GM21529 (cell line): Measurements from ENCODE around the gene CTBP1.

ENCODE experiments used
- ATAC-seq: cut with Tn5 transposase; IDR thresholded peaks from one replicate; pipeline ENCODE4 v1.9.1; 2021; ENCODE audit not compliant: unreplicated experiment

Gene CTBP1

GRCh38 chr4:1250921-1251772, 2.2 kb upstream of the CTBP1 start:
- no peak for ATAC-seq

- no peak for ATAC-seq
These were observed 1.5 kb upstream of the CTBP1 start for GRCh38 chr4:1250527-1250812.

DNA sequence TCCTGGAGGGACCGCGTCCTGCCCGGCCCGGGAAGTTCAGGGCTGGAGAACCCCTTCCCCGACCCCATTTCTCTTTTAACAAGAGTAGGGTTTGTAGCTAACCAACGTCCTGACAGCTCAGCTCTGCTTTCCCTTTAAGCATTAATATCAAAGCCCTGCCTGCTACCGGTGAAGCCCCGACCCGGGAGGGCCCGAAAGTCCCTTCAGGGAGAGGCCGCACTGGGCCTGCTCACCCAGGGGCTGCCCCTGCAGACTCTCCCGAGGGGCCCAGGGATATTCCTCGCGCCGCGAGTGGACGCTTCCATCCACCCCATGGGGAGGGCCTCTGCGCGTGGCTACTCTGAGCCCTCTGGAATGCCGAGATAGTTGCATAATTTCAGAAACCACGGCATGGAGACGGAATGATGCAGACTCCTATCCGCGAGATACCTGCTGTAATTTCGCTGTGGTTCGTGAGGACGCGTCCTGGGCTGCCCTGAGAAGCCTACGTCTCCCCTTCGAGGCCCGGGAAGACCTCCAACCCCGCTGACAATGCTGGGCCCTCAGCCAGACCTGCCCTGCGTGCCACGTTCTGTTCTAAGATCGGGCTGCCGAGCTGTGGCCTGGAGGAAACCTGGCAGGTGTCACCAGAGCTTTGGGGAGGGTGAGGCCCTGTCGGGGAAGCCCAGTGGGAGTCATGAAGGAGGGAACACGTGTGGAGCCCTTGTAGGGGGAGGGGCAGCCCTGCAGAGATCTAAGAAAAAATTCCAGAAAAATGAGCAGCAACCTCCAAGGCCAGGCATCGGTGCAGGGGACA, 999 bp upstream of the CTBP1 start:
- ATAC-seq: peak; percentile 7

- peak; percentile 47 for ATAC-seq
These were observed 309 bp upstream of the CTBP1 start for GRCh38 chr4:1249148-1249730.

DNA sequence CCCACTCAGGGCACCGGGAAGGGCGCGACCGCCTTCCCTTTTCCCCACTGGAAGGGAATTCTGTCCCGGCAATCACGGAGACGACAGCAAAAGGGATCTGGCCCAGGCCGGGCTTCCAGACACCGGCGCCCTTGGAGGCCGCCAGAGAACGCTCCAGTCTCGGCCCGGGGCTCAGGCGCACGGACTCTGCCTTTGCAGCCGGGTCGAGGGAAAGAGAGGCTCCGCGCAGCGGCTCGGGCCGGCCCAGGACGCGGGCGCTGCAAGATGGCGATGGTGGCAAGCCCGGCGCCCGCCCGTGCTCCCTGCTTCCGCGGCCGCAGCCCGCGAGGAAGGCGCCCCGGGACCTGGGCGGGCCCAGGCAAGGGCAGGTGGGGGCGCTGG, 1.1 kb downstream of the CTBP1 start:
- ATAC-seq: peak; percentile 17

- no peak for ATAC-seq
These were observed 1.7 kb downstream of the CTBP1 start for GRCh38 chr4:1246901-1247863.

- no peak for ATAC-seq
These were observed 2.6 kb downstream of the CTBP1 start for GRCh38 chr4:1246111-1246881.

DNA sequence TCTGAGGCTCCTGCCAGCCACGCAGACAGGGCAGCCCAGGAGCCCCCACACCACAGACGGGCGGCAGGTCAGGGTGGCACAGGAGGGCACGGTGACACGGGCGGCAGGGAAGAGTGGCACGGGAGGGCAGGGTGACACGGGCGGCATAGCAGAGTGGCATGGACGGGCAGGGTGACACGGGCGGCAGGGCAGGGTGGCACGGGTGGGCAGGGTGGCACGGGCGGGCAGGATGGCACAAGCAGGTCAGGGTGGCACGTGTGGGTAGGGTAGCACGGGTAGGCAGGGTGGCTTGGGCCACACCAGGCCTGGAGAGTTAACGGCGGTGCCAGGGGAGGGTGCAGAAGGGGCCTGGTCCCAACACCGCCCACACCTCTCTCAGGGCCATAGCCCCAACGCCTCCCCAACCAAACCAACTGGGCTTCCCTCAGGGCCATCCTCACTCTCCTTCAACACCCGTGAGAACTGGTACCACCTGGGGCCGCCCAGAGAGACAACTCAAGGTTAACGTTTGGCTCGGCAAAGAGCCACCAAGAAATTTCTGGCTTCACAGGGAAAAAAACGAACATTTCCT, 3.4 kb downstream of the CTBP1 start:
- ATAC-seq: no peak

DNA sequence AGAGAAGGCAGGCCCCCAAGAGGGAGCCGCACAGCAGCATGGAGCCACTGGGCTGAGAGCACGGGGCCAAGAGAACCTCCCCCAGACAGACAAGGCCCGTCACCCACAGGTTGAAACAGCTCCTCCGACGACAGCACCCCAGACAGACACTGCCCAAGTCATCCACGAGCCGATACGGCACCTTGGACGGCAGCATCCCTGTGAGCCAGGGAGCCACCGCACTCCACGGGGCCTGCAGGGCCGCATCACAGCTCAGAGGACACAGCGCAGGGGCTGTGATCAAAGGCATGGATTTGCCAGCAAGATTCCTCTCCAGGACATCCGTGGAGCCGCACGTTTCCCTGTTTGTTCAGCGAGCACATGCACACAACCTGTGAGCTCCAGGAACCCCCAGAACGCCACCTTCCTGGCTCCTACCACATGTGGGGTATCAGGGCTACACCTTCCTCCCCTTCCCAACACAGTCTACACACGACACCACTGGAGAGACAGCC, 3.9 kb downstream of the CTBP1 start:
- no peak for ATAC-seq

GRCh38 chr4:1244081-1244977, 4.6 kb downstream of the CTBP1 start:
- no peak for ATAC-seq

DNA sequence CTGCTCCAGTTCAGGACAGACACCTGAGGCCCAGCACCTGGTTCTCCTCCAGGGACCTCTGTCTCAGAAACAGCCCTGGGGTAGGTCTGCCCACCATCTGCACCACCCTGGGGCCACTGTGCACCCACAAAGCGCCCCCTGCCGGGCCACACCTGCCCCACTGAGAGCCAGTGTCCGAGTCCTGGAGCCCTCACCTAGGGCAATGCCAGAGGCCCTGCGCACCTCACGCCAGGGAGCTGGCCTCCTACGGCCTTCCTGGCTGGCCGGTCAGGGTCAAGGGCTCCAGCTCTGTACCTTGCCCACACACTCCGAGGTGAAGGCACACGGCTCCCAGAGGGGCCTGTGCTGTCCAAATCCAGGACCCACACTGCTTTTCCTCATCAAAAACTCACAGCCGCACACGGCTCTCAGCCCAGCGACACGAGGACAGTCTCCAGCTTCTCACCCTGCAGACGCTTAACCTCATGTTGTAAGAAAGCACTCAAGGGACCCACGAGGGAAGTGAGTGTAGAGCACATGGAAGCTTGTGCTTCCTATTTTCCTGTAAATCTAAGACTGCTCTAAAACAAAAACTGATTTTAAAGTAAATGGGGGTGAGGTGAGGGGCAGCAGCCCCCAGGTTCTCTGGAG, 5.4 kb downstream of the CTBP1 start:
- ATAC-seq: no peak

DNA sequence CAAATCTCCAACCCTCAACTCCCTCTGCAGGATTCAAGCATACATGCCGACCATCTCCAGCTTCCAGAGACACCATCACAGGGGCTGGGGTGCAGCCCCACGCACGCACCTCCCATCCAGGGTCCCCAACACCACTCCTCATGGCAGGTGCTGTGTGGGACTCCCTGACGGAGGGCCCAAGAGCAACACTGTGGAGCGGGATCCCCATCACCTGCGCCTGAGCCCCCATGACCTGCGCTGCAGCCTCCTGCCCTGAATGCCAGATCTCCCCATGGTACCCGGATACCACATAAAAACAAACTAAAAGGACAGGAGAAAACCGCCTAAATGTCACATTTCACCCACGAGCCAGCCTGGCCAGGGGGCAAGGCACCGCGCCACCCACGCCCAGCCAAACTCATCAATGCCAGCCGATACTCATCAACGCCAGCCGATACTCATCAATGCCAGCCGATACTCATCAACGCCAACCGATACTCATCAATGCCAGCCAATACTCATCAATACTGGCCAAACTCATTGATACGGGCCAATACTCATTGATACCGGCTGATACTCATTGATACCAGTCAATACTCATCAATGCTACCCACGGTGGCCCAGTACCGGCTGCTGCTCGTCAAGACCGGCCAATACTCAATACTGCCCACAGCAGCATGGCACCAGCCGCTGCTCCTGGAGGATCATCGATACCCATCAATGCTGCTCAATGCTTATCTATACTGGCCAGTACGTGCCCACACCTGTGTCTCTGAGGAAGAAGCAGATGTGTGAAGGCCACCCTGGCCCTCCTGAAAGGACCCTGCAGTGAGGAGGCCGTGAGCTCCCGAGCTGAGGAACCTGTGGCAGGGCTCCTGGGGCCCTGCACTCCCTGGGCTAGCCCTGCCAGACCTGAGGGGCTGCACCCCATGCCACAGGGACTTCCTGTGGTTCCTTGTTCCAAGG, 6.2 kb downstream of the CTBP1 start:
- ATAC-seq: no peak

DNA sequence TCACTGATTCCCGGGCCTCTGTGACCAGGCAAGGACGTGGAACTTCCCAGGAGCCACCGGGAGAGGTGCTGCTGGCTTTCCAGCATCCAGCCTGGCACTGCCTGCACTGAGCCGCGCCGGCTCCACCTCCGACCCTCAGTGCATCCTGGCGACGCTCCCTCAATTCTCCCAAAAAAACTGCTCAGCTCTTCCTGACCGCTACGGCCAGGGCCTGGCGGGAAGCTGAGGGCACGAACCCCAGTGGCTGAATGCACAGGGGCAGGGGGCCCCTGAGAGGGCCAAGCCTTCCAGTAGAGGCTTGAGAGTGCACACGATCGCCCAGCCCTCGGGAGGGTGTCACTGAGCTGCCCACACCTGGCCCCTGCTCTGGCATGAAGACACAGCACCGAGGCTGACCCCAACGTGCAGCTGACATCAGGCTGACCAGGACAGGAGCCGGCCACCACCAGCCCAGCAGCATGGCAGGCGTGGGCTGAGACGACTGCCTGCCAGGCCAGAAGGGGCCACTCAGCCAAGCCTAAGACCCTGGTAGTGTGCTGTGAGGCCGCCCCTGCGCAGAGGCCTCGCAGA, 6.9 kb downstream of the CTBP1 start:
- no peak for ATAC-seq

- ATAC-seq: no peak
These were observed 7.4 kb downstream of the CTBP1 start for GRCh38 chr4:1241466-1241935.

DNA sequence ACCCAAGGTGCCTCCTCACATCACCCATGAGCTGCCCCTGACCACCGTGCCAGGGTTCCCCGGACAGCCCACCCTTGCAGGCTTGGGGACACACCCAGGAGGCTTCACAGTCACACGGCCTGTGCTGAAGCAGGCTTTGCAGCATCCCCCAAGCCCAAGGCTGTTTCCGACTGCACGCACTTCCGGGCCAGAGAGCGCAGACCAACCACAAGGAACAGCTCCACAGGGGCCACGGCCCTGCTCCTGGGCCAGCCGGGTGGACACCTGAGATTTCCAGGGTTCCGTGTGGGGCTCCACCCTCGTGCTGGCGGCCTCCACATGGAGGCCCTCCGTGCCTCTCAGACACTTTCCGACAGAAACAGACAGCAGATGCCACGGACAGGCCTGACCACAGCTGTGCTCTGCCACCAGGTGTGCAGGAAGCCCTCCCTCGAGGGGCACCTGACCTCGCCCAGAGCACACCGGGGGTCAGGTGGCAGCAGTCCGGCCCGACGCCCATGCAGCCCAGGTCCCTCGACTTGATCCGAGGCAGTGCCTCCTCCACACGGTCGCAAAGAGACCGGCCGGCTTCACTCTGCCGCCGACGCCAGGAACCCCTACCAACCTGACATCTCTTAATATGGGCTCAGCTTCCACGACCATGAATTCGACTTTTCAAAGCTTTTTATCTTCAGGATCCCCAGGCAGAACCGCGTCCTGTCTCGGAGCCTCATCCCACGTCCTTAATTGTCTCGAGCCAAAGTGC, 8.0 kb downstream of the CTBP1 start:
- ATAC-seq: no peak

DNA sequence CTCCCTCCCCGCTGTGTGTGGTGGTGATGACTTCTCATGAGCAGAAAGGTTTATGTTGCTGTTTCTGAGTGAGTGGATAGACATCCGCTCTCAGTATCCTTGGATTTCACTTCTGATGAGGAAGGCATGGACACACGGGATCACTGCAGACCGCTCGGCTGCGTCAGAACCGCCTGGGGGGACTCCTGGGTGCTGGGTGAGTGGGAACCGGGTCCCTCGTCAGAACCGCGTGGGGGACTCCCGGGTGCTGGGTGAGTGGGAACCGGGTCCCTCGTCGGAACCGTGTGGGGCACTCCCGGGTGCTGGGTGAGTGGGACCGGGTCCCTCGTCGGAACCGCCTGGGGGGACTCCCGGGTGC, 9.0 kb downstream of the CTBP1 start:
- ATAC-seq: no peak
